ENCODE measurements around the gene LAMC2. TPM values are rescaled to one million over a fixed set of nuclear protein-coding genes. Genes with fewer than 3 reads are reported as not detected.

LAMC2 gene
- total and polyA plus RNA-seq, 9 of the 15 experiments (the other 6 are each of a cell fraction or from before 2014, with no cell fraction given), result 0.02 to 0.03 TPM; not detected in 7

- Histone ChIP-seq H3K9ac (ENCODE audit: insufficient read depth in 1 of 2, low read depth in 2 of 2, low read length in 2 of 2) (no peak overlapping the region), H2AFZ (ENCODE audit: low read depth, low read length) (no peak overlapping the region), H3K36me3 (ENCODE audit: control insufficient read depth, insufficient read depth, low read length) (no peaks in the 10 kb centered on the region), H3K4me2 (ENCODE audit: insufficient read depth, low read length) (no peak overlapping the region), H3K27ac (ENCODE audit: extremely low read depth, low read depth, low read length) (no peak overlapping the region), H3K4me3 (no peak overlapping the region), H3K9me3 (replicated peaks; ENCODE audit: control insufficient read depth, insufficient read depth, low read depth, low read length) (no peaks in the 10 kb centered on the region), H4K20me1 (replicated peaks; ENCODE audit: control insufficient read depth, insufficient read depth, low read length) (no peaks in the 10 kb centered on the region; the same call in 1 of the 2 replicates), H3K27me3 (ENCODE audit: control insufficient read depth in 2 of 2, insufficient read depth in 2 of 2, low read length in 2 of 2) (peaks cover 0 to 25% of the 10 kb centered on the region in 2 experiments; a peak in 4 of 5 replicates), H3K9me1 (ENCODE audit: control insufficient read depth, insufficient read depth, low read length) (no peaks in the 10 kb centered on the region), H3K79me2 (ENCODE audit: control insufficient read depth, insufficient read depth, low read length) (no peaks in the 10 kb centered on the region), H3K4me1 (replicated peaks in 1 of 2; ENCODE audit: control insufficient read depth in 2 of 2, insufficient read depth in 2 of 2, low read length in 2 of 2) (no peaks in the 10 kb centered on the region)
- FAIRE-seq (no peak), ATAC-seq (peak; percentile 44), DNase-seq (ENCODE audit: extremely low read depth in 1 of 4, low spot score in 3 of 4) (no peak)
- ChIA-PET CTCF (ENCODE audit: low intra/inter-chr PET ratio) (interaction anchor here (0.6 to 1.2 kb wide), 2 partner anchors 266 to 277 kb away, joined by 3 to 5 read pairs; no protein-coding TSS in a partner anchor), POLR2A (interaction anchor here (0.6 to 1.2 kb wide), 4 partner anchors 9 to 479 kb away, joined by 3 to 4 read pairs (median 4); no protein-coding TSS in a partner anchor)
- intact Hi-C loops (cut with micrococcal nuclease) (no loop called here), in situ Hi-C loops (cut with MboI) (loop anchor here (25.0 kb wide), 1 partner anchor 266 kb away; the partner anchor contains the start of gene SHCBP1L)
- WGBS (ENCODE audit: insufficient coverage, low coverage, missing lambda C conversion rate), result 6% methylated on average over 13 of the region's 13 CpGs
- TF ChIP-seq MLLT1 (IDR thresholded peaks at IDR 0.05) (no peak), ZNF124 (CRISPR knock-in tag; IDR thresholded peaks at IDR 0.05) (no peak), RBM15 (IDR thresholded peaks at IDR 0.05; ENCODE audit: insufficient read depth, low read length) (no peak), CTCF (IDR thresholded peaks at IDR 0.05 in 2 of 3, conservative IDR thresholded peaks at IDR 0.05 in 1 of 3; ENCODE audit: insufficient read depth in 2 of 3, low read depth in 1 of 3, low read length in 3 of 3) (0 out of 6 replicates have a peak, but pooled peaks of 1 of the 3 experiments have one; percentile 6), HSF4 (CRISPR knock-in tag; IDR thresholded peaks at IDR 0.05; ENCODE audit: borderline replicate concordance) (no peak), MAFG (tag; conservative IDR thresholded peaks at IDR 0.05) (no peak), CBX1 (IDR thresholded peaks at IDR 0.05; ENCODE audit: low read depth) (no peak)
- TF ChIP-seq, protein P1, sequence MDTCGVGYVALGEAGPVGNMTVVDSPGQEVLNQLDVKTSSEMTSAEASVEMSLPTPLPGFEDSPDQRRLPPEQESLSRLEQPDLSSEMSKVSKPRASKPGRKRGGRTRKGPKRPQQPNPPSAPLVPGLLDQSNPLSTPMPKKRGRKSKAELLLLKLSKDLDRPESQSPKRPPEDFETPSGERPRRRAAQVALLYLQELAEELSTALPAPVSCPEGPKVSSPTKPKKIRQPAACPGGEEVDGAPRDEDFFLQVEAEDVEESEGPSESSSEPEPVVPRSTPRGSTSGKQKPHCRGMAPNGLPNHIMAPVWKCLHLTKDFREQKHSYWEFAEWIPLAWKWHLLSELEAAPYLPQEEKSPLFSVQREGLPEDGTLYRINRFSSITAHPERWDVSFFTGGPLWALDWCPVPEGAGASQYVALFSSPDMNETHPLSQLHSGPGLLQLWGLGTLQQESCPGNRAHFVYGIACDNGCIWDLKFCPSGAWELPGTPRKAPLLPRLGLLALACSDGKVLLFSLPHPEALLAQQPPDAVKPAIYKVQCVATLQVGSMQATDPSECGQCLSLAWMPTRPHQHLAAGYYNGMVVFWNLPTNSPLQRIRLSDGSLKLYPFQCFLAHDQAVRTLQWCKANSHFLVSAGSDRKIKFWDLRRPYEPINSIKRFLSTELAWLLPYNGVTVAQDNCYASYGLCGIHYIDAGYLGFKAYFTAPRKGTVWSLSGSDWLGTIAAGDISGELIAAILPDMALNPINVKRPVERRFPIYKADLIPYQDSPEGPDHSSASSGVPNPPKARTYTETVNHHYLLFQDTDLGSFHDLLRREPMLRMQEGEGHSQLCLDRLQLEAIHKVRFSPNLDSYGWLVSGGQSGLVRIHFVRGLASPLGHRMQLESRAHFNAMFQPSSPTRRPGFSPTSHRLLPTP (IDR thresholded peaks at IDR 0.05; ENCODE audit: borderline replicate concordance, extremely low read depth, insufficient read length), result no peak
- no TSS peak for BruUV-seq (replicated peaks)
Measured at GRCh38 chr1:183228347-183229220, 42.5 kb downstream of the LAMC2 start.
